ENCODE measurements around the gene TMEM61. TPM values are rescaled to one million over a fixed set of nuclear protein-coding genes. Genes with fewer than 3 reads are reported as not detected.

TMEM61 gene
- total RNA-seq, 4 donors from 2014 or later: 3.1 to 4.6 (median 4.4) TPM

GRCh38 chr1:55039342-55040082 is 59.1 kb downstream of the TMEM61 start, which contains the start of gene PCSK9:
Gene PCSK9, plus strand, starts transcription at chr1:55039548. Its CDS starts 290 bp downstream, at chr1:55039838.
- peak within 1 kb of the TSS; percentile 9 for H3K4me3 ChIP-seq (ENCODE audit: low read depth, poor library complexity, severe bottlenecking)
- WGBS, 2 donors: 0% methylated on average over 20 to 44 of the region's 67 CpGs
- no peak for DNase-seq (ENCODE audit: low spot score in 2 of 2)
- no peak for TF ChIP-seq CTCF (IDR thresholded peaks at IDR 0.05)
- no peak for TF ChIP-seq POLR2A (IDR thresholded peaks at IDR 0.05)
- intact Hi-C loops (cut with DNase I; ENCODE audit: low total_unique reads): no loop called here

GRCh38 chr1:55040083-55040932 is 59.9 kb downstream of the TMEM61 start:
- peak in 1 of 2 donors; percentile 76 for DNase-seq (ENCODE audit: low spot score in 2 of 2)
- 9 to 10% methylated on average over 45 to 47 of the region's 49 CpGs for WGBS, 2 donors
- TF ChIP-seq CTCF (IDR thresholded peaks at IDR 0.05) (no peak), POLR2A (IDR thresholded peaks at IDR 0.05) (no peak)
- H3K4me3 ChIP-seq (ENCODE audit: low read depth, poor library complexity, severe bottlenecking): no peak overlapping the region
- intact Hi-C loops (cut with DNase I; ENCODE audit: low total_unique reads): no loop called here

GRCh38 chr1:55040933-55041494 is 60.6 kb downstream of the TMEM61 start:
- no peak for TF ChIP-seq CTCF (IDR thresholded peaks at IDR 0.05)
- TF ChIP-seq POLR2A (IDR thresholded peaks at IDR 0.05): no peak
- WGBS, 2 donors: 52 to 59% methylated on average over 5 of the region's 5 CpGs
- DNase-seq (ENCODE audit: low spot score in 2 of 2): no peak
- H3K4me3 ChIP-seq (ENCODE audit: low read depth, poor library complexity, severe bottlenecking): no peak overlapping the region
- intact Hi-C loops (cut with DNase I; ENCODE audit: low total_unique reads): no loop called here

GRCh38 chr1:55041613-55042012 is 61.2 kb downstream of the TMEM61 start:
- TF ChIP-seq CTCF (IDR thresholded peaks at IDR 0.05) (no peak), POLR2A (IDR thresholded peaks at IDR 0.05) (no peak)
- intact Hi-C loops (cut with DNase I; ENCODE audit: low total_unique reads): no loop called here
- H3K4me3 ChIP-seq (ENCODE audit: low read depth, poor library complexity, severe bottlenecking): no peak overlapping the region
- WGBS, 2 donors: 67 to 84% methylated on average over 3 of the region's 3 CpGs
- DNase-seq (ENCODE audit: low spot score in 2 of 2): no peak

Other genes with a start within 250 kb of the TMEM61 start
- gene PARS2, start 216.1 kb upstream of the TMEM61 start, total RNA-seq: 1 to 10 TPM; 4.0 to 7.7 (median 5.1) TPM
- gene TTC22, start 179.3 kb upstream of the TMEM61 start, total RNA-seq: 10 to 100 TPM; 49.1 to 76.6 (median 65.7) TPM
- gene DHCR24, start 93.4 kb upstream of the TMEM61 start, total RNA-seq: 100 to 1,000 TPM; 299 to 488 (median 404) TPM
- not detected for gene BSND, start 18.3 kb downstream of the TMEM61 start, total RNA-seq
- gene PCSK9, start 58.9 kb downstream of the TMEM61 start, total RNA-seq: 1 to 10 TPM in 2 of 4 donors, under 1 TPM in 2; 0.25 to 1.2 (median 0.69) TPM
- gene USP24, start 234.7 kb downstream of the TMEM61 start, total RNA-seq: 10 to 100 TPM; 20.9 to 58.6 (median 40.5) TPM

All from lower leg skin (tissue), 4 donors.